Trophoblast cell (in vitro differentiated cells and primary cell): Measurements from ENCODE around the gene ARHGEF18.
A peak's percentile ranks its signal among the peaks of the same experiment; 100 is the strongest.

Experiments used
- DNase-seq, 2 donors: peaks; one replicate each; pipeline ENCODE4 v3.0.0-alpha.2; 2016
- H2AFZ ChIP-seq: 2 replicates; pipeline ENCODE4 v1.6.1; 2013; ENCODE audit warnings: low read length, moderate library complexity, mild to moderate bottlenecking; ENCODE audit not compliant: insufficient read depth, poor library complexity
- H2AK5ac ChIP-seq: 2 replicates; pipeline ENCODE4 v1.6.1; 2013; ENCODE audit warnings: mild to moderate bottlenecking, low read length
- H2BK120ac ChIP-seq: 2 replicates; pipeline ENCODE4 v1.6.1; 2013; ENCODE audit warnings: low read length, mild to moderate bottlenecking, moderate library complexity; ENCODE audit not compliant: insufficient read depth, poor library complexity
- H2BK12ac ChIP-seq: 2 replicates; pipeline ENCODE4 v1.6.1; 2013; ENCODE audit warnings: mild to moderate bottlenecking, low read length, moderate library complexity
- H2BK5ac ChIP-seq: 2 replicates; pipeline ENCODE4 v1.6.1; 2013; ENCODE audit warnings: low read length, low read depth, moderate library complexity, mild to moderate bottlenecking; ENCODE audit not compliant: poor library complexity
- H3K14ac ChIP-seq: 2 replicates; pipeline ENCODE4 v1.6.1; 2013; ENCODE audit warnings: mild to moderate bottlenecking, low read length
- H3K18ac ChIP-seq: 2 replicates; pipeline ENCODE4 v1.6.1; 2013; ENCODE audit warnings: mild to moderate bottlenecking, low read length
- H3K23ac ChIP-seq: 2 replicates; pipeline ENCODE4 v1.6.1; 2013; ENCODE audit warnings: low read length
- H3K27ac ChIP-seq: 2 replicates; pipeline ENCODE4 v1.5.1; 2013; ENCODE audit warnings: low read depth, mild to moderate bottlenecking, inconsistent platforms, low read length, moderate library complexity
- H3K27me3 ChIP-seq: 2 replicates; pipeline ENCODE4 v1.6.1; 2013; ENCODE audit warnings: inconsistent platforms, mild to moderate bottlenecking, low read length, moderate library complexity; ENCODE audit not compliant: insufficient read depth
- H3K36me3 ChIP-seq, 2 experiments: 1 replicate in 1 of 2; 2 replicates in 1 of 2; pipeline ENCODE4 v1.6.1; 2013; ENCODE audit warnings: low read length in 2 of 2, mild to moderate bottlenecking in 2 of 2, moderate library complexity in 1 of 2; ENCODE audit not compliant: insufficient read depth in 2 of 2, control insufficient read depth in 1 of 2
- H3K4ac ChIP-seq: 2 replicates; pipeline ENCODE4 v1.6.1; 2013; ENCODE audit warnings: low read depth, mild to moderate bottlenecking, low read length, moderate library complexity
- H3K4me1 ChIP-seq, 2 experiments: 1 replicate in 1 of 2; 2 replicates in 1 of 2; pipeline ENCODE4 v1.6.1; 2013; ENCODE audit warnings: low read length in 2 of 2, mild to moderate bottlenecking in 2 of 2, moderate library complexity in 1 of 2; ENCODE audit not compliant: insufficient read depth in 2 of 2, control insufficient read depth in 1 of 2
- H3K4me2 ChIP-seq: 2 replicates; pipeline ENCODE4 v1.6.1; 2013; ENCODE audit warnings: inconsistent platforms, mild to moderate bottlenecking, low read length, moderate library complexity
- H3K4me3 ChIP-seq: 2 replicates; pipeline ENCODE4 v1.5.1; 2013; ENCODE audit warnings: mild to moderate bottlenecking, low read depth, low read length, inconsistent platforms
- H3K79me1 ChIP-seq: one replicate; pipeline ENCODE4 v1.6.1; 2013; ENCODE audit warnings: low read length
- H3K79me2 ChIP-seq: 2 replicates; pipeline ENCODE4 v1.6.1; 2013; ENCODE audit warnings: low read length, mild to moderate bottlenecking; ENCODE audit not compliant: control insufficient read depth, insufficient read depth, poor library complexity
- H3K9ac ChIP-seq: 2 replicates; pipeline ENCODE4 v1.6.1; 2013; ENCODE audit warnings: mild to moderate bottlenecking, low read length
- H3K9me3 ChIP-seq: 2 replicates; pipeline ENCODE4 v1.6.1; 2013; ENCODE audit warnings: low read depth, mild to moderate bottlenecking, control low read depth, inconsistent platforms, low read length; ENCODE audit not compliant: insufficient read depth
- H4K12ac ChIP-seq: 2 replicates; pipeline ENCODE4 v1.6.1; 2013; ENCODE audit warnings: low read depth, mild to moderate bottlenecking, low read length, moderate library complexity
- H4K8ac ChIP-seq: 2 replicates; pipeline ENCODE4 v1.6.1; 2013; ENCODE audit warnings: low read depth, mild to moderate bottlenecking, low read length, moderate library complexity
- H4K91ac ChIP-seq: one replicate; pipeline ENCODE4 v1.6.1; 2013; ENCODE audit warnings: low read depth, mild to moderate bottlenecking, low read length, moderate library complexity
- WGBS: extraction: QIAGEN DNeasy Blood & Tissue Kit; methylation state at CpG from one replicate; pipeline ENCODE4 v1.1.7; 2013; ENCODE audit warnings: missing lambda C conversion rate; ENCODE audit not compliant: insufficient read length, insufficient coverage; ENCODE audit errors: extremely low coverage; 5-methylcytosine and 5-hydroxymethylcytosine counted together

ARHGEF18 gene

DNA sequence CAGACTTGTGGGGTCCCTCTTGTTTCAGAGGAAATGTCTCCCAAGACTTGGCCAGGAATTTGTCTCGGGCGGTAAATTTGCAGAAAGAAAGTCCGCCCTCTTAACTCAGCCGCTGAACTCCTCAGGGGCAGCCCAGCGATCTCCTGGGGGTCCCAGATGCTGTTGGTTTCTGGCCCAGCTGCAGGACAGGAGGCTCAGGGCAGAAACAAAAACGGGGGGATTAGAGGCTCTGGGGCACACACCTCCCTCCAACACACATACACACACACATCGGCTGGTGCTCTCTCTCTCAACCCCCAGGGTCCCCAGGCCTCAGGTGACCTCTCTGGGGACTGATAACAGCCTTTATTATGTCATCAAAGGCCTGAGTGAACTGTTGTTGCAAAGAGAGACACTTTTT, 7.1 kb downstream of the ARHGEF18 start:
- Histone ChIP-seq H4K91ac (peak overlapping the region; percentile 67), H3K4me3 (no peak overlapping the region), H2AK5ac (peak overlapping the region; percentile 80), H4K8ac (no peak overlapping the region), H3K4ac (no peak overlapping the region), H2BK120ac (peak overlapping the region; percentile 81), H2BK5ac (peak overlapping the region; percentile 22), H2AFZ (no peak overlapping the region), H3K79me2 (no peaks in the 10 kb centered on the region), H3K23ac (no peak overlapping the region), H3K27me3 (no peaks in the 10 kb centered on the region), H3K79me1 (peaks cover 8% of the 10 kb centered on the region), H3K9ac (no peak overlapping the region), H4K12ac (no peak overlapping the region), H3K9me3 (no peaks in the 10 kb centered on the region), H3K27ac (no peak overlapping the region), H2BK12ac (peak overlapping the region; percentile 91), H3K4me2 (no peak overlapping the region), H3K36me3 (no peaks in the 10 kb centered on the region), H3K18ac (no peak overlapping the region), H3K14ac (peak overlapping the region; percentile 46), H3K4me1 (peaks cover 6 to 16% of the 10 kb centered on the region in 2 experiments)
- WGBS = no CpG with 5 or more reads among the region's 7 CpGs
- DNase-seq = no peak

- peaks cover 7 to 18% of the 10 kb centered on the region in 2 experiments for H3K4me1 ChIP-seq
- no peaks in the 10 kb centered on the region for H3K9me3 ChIP-seq
Measured at GRCh38 chr19:7356899-7357627, 8.3 kb downstream of the ARHGEF18 start.

DNA sequence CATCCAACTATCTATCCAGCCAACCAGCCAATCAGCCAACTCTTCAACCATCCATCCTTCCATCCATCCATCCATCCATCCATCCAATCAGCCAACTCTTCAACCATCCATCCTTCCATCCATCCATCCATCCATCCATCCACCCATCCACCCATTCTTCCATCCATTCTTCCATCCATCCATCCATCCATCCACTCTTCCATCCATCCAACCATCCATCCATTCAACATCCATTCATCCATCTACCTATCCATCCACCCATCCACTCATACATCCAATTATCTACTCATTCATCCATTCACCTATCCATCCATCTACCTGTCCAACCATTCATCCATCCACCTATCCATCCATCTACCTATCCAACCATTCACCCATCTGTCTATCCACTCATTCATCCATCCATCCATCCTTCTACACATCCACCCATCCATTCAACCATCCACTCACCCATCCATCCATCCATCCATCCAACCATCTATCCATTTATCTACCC, 9.4 kb downstream of the ARHGEF18 start:
- Histone ChIP-seq H3K4me3 (no peak overlapping the region), H2BK12ac (no peak overlapping the region), H3K27me3 (no peaks in the 10 kb centered on the region), H2BK5ac (no peak overlapping the region), H2BK120ac (no peak overlapping the region), H3K36me3 (no peaks in the 10 kb centered on the region), H3K9ac (no peak overlapping the region), H3K27ac (no peak overlapping the region), H3K4me1 (peaks cover 7 to 18% of the 10 kb centered on the region in 2 experiments), H4K8ac (no peak overlapping the region), H3K14ac (no peak overlapping the region), H4K91ac (no peak overlapping the region), H2AFZ (no peak overlapping the region), H4K12ac (no peak overlapping the region), H3K9me3 (no peaks in the 10 kb centered on the region), H3K79me1 (peaks cover 8% of the 10 kb centered on the region), H3K18ac (no peak overlapping the region), H3K4ac (no peak overlapping the region), H3K23ac (no peak overlapping the region), H2AK5ac (no peak overlapping the region), H3K79me2 (no peaks in the 10 kb centered on the region), H3K4me2 (no peak overlapping the region)
- no peak for DNase-seq

More at GRCh38 chr19:7356899-7357627, 8.3 kb downstream of the ARHGEF18 start:
- no peak overlapping the region for H3K4me3 ChIP-seq
- no peak overlapping the region for H2BK120ac ChIP-seq
- H3K23ac ChIP-seq = no peak overlapping the region
- peaks cover 8% of the 10 kb centered on the region for H3K79me1 ChIP-seq
- H4K91ac ChIP-seq = no peak overlapping the region
- no peak overlapping the region for H4K12ac ChIP-seq
- no peak overlapping the region for H3K18ac ChIP-seq
- H3K4me2 ChIP-seq = no peak overlapping the region
- no peak overlapping the region for H2AK5ac ChIP-seq
- H3K14ac ChIP-seq = no peak overlapping the region
- H3K27me3 ChIP-seq = no peaks in the 10 kb centered on the region
- H3K9ac ChIP-seq = no peak overlapping the region
- H2BK5ac ChIP-seq = no peak overlapping the region
- no peak overlapping the region for H2AFZ ChIP-seq
- WGBS = no CpG with 5 or more reads among the region's 7 CpGs
- DNase-seq = no peak
- no peak overlapping the region for H3K4ac ChIP-seq
- no peak overlapping the region for H3K27ac ChIP-seq
- no peaks in the 10 kb centered on the region for H3K36me3 ChIP-seq
- no peak overlapping the region for H4K8ac ChIP-seq
- H2BK12ac ChIP-seq = no peak overlapping the region
- H3K79me2 ChIP-seq = no peaks in the 10 kb centered on the region

DNA sequence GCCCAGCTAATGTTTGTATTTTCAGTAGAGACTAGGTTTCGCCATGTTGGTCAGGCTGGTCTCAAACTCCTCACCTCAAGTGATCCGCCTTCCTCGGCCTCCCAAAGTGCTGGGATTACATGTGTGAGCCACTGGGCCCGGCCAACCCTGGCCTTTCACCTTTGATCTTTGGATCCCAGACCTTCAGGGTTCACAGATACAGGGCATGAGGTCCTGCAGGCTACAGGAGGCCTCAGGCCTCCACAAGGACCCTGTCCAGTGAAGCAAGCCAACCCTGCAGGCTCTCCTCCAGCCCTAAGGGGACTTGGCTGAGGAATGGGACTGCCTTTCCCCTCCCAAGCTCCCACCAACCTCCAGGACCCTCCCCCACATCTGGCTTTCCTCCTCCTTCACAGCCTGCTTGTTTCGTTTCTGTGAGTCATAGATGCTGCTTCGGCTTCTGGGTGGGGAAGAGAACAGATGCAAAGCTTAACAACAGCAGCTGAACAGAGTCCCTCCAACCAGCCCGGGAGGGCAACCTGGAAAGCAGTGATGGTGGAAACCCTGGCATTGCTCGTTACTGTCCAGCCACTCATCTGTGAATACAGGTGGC, 11.8 kb downstream of the ARHGEF18 start:
- H2AK5ac ChIP-seq = no peak overlapping the region
- no peak overlapping the region for H4K8ac ChIP-seq
- no CpG with 5 or more reads among the region's 8 CpGs for WGBS

More for the DNA sequence above, 11.8 kb downstream of the ARHGEF18 start:
- Histone ChIP-seq H3K27ac (no peak overlapping the region), H3K4ac (no peak overlapping the region), H3K4me3 (no peak overlapping the region), H2AFZ (no peak overlapping the region), H3K18ac (no peak overlapping the region), H2BK12ac (no peak overlapping the region), H3K4me2 (peak overlapping the region; percentile 29), H3K14ac (no peak overlapping the region), H2BK120ac (no peak overlapping the region), H3K9me3 (peaks cover 3% of the 10 kb centered on the region), H3K9ac (no peak overlapping the region), H3K27me3 (no peaks in the 10 kb centered on the region), H3K36me3 (no peaks in the 10 kb centered on the region), H4K91ac (peak overlapping the region; percentile 20), H3K23ac (no peak overlapping the region), H3K79me2 (no peaks in the 10 kb centered on the region), H2BK5ac (no peak overlapping the region), H3K79me1 (peaks cover 5% of the 10 kb centered on the region), H4K12ac (no peak overlapping the region), H3K4me1 (peaks cover 6 to 13% of the 10 kb centered on the region in 2 experiments)
- no peak for DNase-seq
